Measurements from ENCODE around the gene FAM83G. TPM values are rescaled to one million over a fixed set of nuclear protein-coding genes. Genes with fewer than 3 reads are reported as not detected.

Gene FAM83G
- total RNA-seq, 1 donor from 2014 or later: 48.7 TPM

DNA sequence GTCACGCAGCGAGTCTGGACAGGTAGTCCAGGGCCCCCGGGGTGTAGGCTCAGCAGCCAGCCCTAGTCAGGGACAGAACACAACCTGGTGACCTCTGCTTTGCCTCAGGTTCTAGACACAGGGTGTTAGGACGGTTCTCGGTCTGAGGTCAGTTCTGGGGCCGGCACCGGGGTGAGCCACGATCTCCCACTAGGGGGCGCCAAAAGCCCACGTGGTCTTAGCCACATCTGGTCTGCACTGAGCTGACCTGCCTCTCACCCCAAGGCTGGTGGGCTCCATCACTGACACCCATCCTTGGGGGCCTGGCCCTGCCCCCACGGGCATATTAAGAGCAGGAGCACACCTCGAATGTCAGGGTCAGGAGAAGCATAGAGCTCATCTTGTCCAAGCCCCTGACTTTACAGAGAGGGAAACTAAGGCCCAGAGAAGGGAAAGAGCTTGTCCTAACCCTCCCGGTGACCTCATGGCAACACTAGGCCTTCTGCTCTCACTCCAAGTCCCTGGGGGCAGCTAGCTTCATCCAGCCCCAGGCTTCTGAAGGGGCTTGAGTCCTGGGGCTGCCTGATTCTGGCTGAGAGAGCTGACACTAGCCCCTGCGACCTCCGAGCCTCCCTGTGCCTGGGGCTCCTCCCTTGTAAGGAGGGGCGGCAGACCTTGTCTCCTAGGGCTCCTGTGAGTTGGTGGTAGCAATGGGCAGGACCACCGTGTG is 43.6 kb downstream of the FAM83G start:
- H3K27me3 ChIP-seq (ENCODE audit: control insufficient read depth, insufficient read depth, low read length): no peaks in the 10 kb centered on the region
- TF ChIP-seq, protein P1, sequence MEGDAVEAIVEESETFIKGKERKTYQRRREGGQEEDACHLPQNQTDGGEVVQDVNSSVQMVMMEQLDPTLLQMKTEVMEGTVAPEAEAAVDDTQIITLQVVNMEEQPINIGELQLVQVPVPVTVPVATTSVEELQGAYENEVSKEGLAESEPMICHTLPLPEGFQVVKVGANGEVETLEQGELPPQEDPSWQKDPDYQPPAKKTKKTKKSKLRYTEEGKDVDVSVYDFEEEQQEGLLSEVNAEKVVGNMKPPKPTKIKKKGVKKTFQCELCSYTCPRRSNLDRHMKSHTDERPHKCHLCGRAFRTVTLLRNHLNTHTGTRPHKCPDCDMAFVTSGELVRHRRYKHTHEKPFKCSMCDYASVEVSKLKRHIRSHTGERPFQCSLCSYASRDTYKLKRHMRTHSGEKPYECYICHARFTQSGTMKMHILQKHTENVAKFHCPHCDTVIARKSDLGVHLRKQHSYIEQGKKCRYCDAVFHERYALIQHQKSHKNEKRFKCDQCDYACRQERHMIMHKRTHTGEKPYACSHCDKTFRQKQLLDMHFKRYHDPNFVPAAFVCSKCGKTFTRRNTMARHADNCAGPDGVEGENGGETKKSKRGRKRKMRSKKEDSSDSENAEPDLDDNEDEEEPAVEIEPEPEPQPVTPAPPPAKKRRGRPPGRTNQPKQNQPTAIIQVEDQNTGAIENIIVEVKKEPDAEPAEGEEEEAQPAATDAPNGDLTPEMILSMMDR (IDR thresholded peaks at IDR 0.05; ENCODE audit: insufficient read depth, low read length, poor library complexity, severe bottlenecking): peak; percentile 94
- H3K36me3 ChIP-seq (ENCODE audit: control insufficient read depth, insufficient read depth, low read length): no peaks in the 10 kb centered on the region
- H3K4me3 ChIP-seq (ENCODE audit: low read depth, low read length): no peak overlapping the region
- DNase-seq (ENCODE audit: low read depth): no peak

DNA sequence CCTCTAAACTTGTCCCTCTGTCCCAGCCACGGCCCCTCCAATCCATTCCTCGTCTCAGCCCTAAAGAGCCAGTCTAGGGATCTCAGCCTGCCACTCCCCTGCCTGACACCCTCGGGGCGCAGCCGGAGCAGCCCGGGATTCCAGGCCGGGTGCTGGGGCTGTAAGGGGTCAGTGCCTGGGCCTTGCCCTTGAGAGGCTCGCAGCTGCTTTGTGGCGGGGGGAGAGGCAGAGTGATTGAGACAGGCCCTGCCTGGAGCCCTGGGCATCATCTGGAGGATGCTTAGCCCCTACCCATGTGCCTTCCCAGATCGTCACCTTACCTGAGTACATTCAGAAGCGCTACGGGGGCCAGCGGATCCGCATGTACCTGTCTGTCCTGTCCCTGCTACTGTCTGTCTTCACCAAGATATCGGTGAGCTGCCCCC is 44.3 kb downstream of the FAM83G start:
- H3K27me3 ChIP-seq (ENCODE audit: control insufficient read depth, insufficient read depth, low read length): no peaks in the 10 kb centered on the region
- H3K4me3 ChIP-seq (ENCODE audit: low read depth, low read length): no peak overlapping the region
- no peak for DNase-seq (ENCODE audit: low read depth)
- TF ChIP-seq, protein P1 (IDR thresholded peaks at IDR 0.05; ENCODE audit: insufficient read depth, low read length, poor library complexity, severe bottlenecking): no peak
- no peaks in the 10 kb centered on the region for H3K36me3 ChIP-seq (ENCODE audit: control insufficient read depth, insufficient read depth, low read length)

DNA sequence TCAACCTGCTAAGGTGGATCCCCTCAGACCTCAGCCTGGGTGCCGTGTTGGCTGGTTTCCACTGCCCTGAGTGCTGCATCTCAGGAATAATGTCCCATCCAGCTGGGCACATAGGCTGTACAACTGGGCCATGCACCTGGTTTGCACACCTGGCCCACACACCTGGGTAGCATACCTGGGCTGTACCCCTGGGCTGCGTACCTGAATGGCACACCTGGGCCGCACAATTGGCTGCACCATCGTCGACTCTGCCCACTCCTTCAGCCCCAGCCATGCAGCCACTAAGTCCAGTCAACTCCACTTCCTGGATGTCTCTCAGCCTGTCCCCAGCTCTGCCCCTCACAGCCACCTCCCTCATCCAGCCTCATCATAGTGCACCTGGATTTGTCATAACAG is 44.7 kb downstream of the FAM83G start:
- TF ChIP-seq, protein P1 (IDR thresholded peaks at IDR 0.05; ENCODE audit: insufficient read depth, low read length, poor library complexity, severe bottlenecking): no peak
- no peak for DNase-seq (ENCODE audit: low read depth)

DNA sequence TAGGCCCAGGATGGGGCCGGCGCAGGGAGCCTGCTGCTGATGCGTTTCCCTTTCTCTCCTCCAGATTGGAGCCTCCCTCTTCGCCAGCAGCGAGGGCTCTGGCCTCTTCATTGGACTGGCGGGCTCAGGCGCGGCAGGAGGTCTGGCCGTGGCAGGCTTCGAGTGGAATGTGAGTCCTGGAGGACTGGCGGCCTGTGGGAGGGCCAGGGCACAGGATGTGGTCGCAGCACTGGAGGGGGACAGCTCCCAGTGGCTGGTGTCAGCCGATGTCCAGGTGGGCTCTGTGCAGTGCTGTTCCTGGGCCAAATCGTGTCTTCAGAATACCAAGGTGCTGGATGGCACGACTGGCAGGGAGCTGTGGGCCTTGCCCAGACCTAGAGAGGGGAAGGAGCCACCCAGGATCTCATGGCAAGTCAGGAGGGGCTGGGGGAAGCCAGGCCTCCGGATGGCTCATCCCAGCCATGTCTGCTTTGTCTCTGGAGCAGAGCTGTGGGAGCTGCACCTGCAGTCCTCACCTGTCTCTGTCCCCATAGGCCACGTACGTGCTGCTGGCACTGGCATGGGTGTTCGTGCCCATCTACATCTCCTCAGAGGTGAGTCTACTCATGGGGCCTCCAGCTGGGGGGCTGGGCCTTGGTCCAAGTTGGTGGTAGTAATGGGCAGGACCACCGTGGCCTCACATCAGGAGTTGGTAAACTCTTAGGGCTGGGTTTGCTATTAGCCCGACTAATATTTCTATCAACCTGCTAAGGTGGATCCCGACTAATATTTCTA is 45.3 kb downstream of the FAM83G start:
- TF ChIP-seq, protein P1 (IDR thresholded peaks at IDR 0.05; ENCODE audit: insufficient read depth, low read length, poor library complexity, severe bottlenecking): no peak
- Histone ChIP-seq H3K4me3 (ENCODE audit: low read depth, low read length) (no peak overlapping the region), H3K36me3 (ENCODE audit: control insufficient read depth, insufficient read depth, low read length) (no peaks in the 10 kb centered on the region), H3K27me3 (ENCODE audit: control insufficient read depth, insufficient read depth, low read length) (no peaks in the 10 kb centered on the region)
- DNase-seq (ENCODE audit: low read depth): no peak

More for the DNA sequence above, 44.7 kb downstream of the FAM83G start:
- Histone ChIP-seq H3K36me3 (ENCODE audit: control insufficient read depth, insufficient read depth, low read length) (no peaks in the 10 kb centered on the region), H3K27me3 (ENCODE audit: control insufficient read depth, insufficient read depth, low read length) (no peaks in the 10 kb centered on the region), H3K4me3 (ENCODE audit: low read depth, low read length) (no peak overlapping the region)

DNA sequence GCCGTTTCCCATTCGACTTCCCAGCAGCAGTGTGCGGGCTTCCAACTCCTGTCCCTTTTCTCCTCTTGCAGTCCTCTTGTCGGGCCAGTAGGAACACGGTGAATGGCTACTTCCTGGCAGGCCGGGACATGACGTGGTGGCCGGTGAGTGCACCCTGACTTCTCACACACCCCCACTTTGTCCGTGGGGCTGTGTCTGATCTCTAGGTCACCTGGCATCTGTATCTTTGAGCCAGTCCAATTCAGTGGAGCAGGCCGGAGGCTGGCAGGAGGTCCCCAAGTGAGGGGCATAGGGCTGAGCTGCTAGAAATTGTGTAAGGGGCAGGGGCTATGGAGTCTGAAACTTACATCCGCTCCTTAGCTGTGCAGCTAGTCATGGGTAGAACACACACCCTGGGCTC is 46.0 kb downstream of the FAM83G start:
- no peaks in the 10 kb centered on the region for H3K36me3 ChIP-seq (ENCODE audit: control insufficient read depth, insufficient read depth, low read length)
- no peak for DNase-seq (ENCODE audit: low read depth)
- no peaks in the 10 kb centered on the region for H3K27me3 ChIP-seq (ENCODE audit: control insufficient read depth, insufficient read depth, low read length)
- TF ChIP-seq, protein P1 (IDR thresholded peaks at IDR 0.05; ENCODE audit: insufficient read depth, low read length, poor library complexity, severe bottlenecking): no peak
- H3K4me3 ChIP-seq (ENCODE audit: low read depth, low read length): no peak overlapping the region
